Effector memory CD4-positive, alpha-beta T cell (primary cell): ENCODE data around the gene DUOX1.

Source experiments
- DNase-seq, 3 donors: peaks; one replicate each; pipeline ENCODE4 v3.0.0-alpha.2; 2020
- H3K27ac ChIP-seq: 2 replicates; pipeline ENCODE4 v1.7.0; 2013; ENCODE audit warnings: mild to moderate bottlenecking, low read length, moderate library complexity; ENCODE audit not compliant: insufficient read depth, poor library complexity, severe bottlenecking
- H3K27me3 ChIP-seq: replicated peaks from 2 replicates; pipeline ENCODE4 v1.7.0; 2013; ENCODE audit warnings: mild to moderate bottlenecking, low read length; ENCODE audit not compliant: insufficient read depth, control insufficient read depth, poor library complexity, severe bottlenecking
- H3K36me3 ChIP-seq: 2 replicates; pipeline ENCODE4 v1.7.0; 2013; ENCODE audit warnings: mild to moderate bottlenecking, low read length, moderate library complexity; ENCODE audit not compliant: control insufficient read depth, insufficient read depth
- H3K4me1 ChIP-seq: 2 replicates; pipeline ENCODE4 v1.7.0; 2013; ENCODE audit warnings: low read length, mild to moderate bottlenecking; ENCODE audit not compliant: control insufficient read depth, insufficient read depth, poor library complexity, severe bottlenecking
- H3K4me3 ChIP-seq: 2 replicates; pipeline ENCODE4 v1.7.0; 2013; ENCODE audit warnings: low read length, low read depth, mild to moderate bottlenecking; ENCODE audit not compliant: insufficient read depth, poor library complexity, severe bottlenecking
- H3K9me3 ChIP-seq: 2 replicates; pipeline ENCODE4 v1.7.0; 2013; ENCODE audit warnings: mild to moderate bottlenecking, low read length, moderate library complexity; ENCODE audit not compliant: control insufficient read depth

DUOX1 gene

GRCh38 chr15:45186771-45187577 is 57.2 kb downstream of the DUOX1 start:
- Histone ChIP-seq H3K4me3 (peak overlapping the region; percentile 44), H3K27ac (no peak overlapping the region), H3K27me3 (no peaks in the 10 kb centered on the region), H3K4me1 (no peaks in the 10 kb centered on the region), H3K36me3 (no peaks in the 10 kb centered on the region), H3K9me3 (no peaks in the 10 kb centered on the region)
- no peak for DNase-seq

- H3K4me3 ChIP-seq, result peak overlapping the region; percentile 44
- H3K9me3 ChIP-seq, result no peaks in the 10 kb centered on the region
- no peaks in the 10 kb centered on the region for H3K4me1 ChIP-seq
- H3K36me3 ChIP-seq, result no peaks in the 10 kb centered on the region
- no peak overlapping the region for H3K27ac ChIP-seq
- no peaks in the 10 kb centered on the region for H3K27me3 ChIP-seq
- no peak for DNase-seq
Measured at GRCh38 chr15:45187578-45187893, 57.7 kb downstream of the DUOX1 start.

- Histone ChIP-seq H3K4me3 (peak within 1 kb of the TSS; percentile 83), H3K36me3 (no peaks in the 10 kb centered on the region), H3K9me3 (no peaks in the 10 kb centered on the region), H3K27ac (peak within 1 kb of the TSS; percentile 77), H3K27me3 (no peaks in the 10 kb centered on the region), H3K4me1 (no peaks in the 10 kb centered on the region)
- DNase-seq, result peak; percentile 41 to 47 (median 42)
Measured at GRCh38 chr15:45187894-45188830, 58.4 kb downstream of the DUOX1 start, which contains the start of gene SHF. TSS of gene SHF (minus strand) at chr15:45187966. CDS start at chr15:45187951, 15 bp downstream.

GRCh38 chr15:45197512-45197911 is 67.7 kb downstream of the DUOX1 start:
- no peaks in the 10 kb centered on the region for H3K9me3 ChIP-seq
- no peaks in the 10 kb centered on the region for H3K36me3 ChIP-seq
- H3K27me3 ChIP-seq, result no peaks in the 10 kb centered on the region
- peaks cover 5% of the 10 kb centered on the region for H3K4me1 ChIP-seq
- DNase-seq, result no peak
- H3K4me3 ChIP-seq, result no peak overlapping the region
- no peak overlapping the region for H3K27ac ChIP-seq

GRCh38 chr15:45198337-45199135 is 68.7 kb downstream of the DUOX1 start:
- peak; percentile 90 to 94 (median 94) for DNase-seq
- Histone ChIP-seq H3K4me3 (peak overlapping the region; percentile 76), H3K9me3 (no peaks in the 10 kb centered on the region), H3K36me3 (no peaks in the 10 kb centered on the region), H3K4me1 (peaks cover 5% of the 10 kb centered on the region), H3K27me3 (no peaks in the 10 kb centered on the region), H3K27ac (peak overlapping the region; percentile 86)

GRCh38 chr15:45199136-45199810 is 69.5 kb downstream of the DUOX1 start:
- Histone ChIP-seq H3K9me3 (no peaks in the 10 kb centered on the region), H3K4me3 (peak overlapping the region; percentile 76), H3K27me3 (no peaks in the 10 kb centered on the region), H3K4me1 (peaks cover 5% of the 10 kb centered on the region), H3K27ac (peak overlapping the region; percentile 86), H3K36me3 (no peaks in the 10 kb centered on the region)
- peak in 1 of 3 donors; percentile 29 for DNase-seq

GRCh38 chr15:45200001-45200798 is 70.4 kb downstream of the DUOX1 start:
- H3K4me1 ChIP-seq, result peaks cover 5% of the 10 kb centered on the region
- no peaks in the 10 kb centered on the region for H3K27me3 ChIP-seq
- H3K36me3 ChIP-seq, result no peaks in the 10 kb centered on the region
- peak overlapping the region; percentile 76 for H3K4me3 ChIP-seq
- H3K27ac ChIP-seq, result peak overlapping the region; percentile 86
- H3K9me3 ChIP-seq, result no peaks in the 10 kb centered on the region
- peak; percentile 92 to 94 (median 94) for DNase-seq

GRCh38 chr15:45200799-45201556 is 71.2 kb downstream of the DUOX1 start:
- Histone ChIP-seq H3K27me3 (no peaks in the 10 kb centered on the region), H3K36me3 (no peaks in the 10 kb centered on the region), H3K27ac (peak overlapping the region; percentile 86), H3K9me3 (no peaks in the 10 kb centered on the region), H3K4me1 (peaks cover 5% of the 10 kb centered on the region), H3K4me3 (peak overlapping the region; percentile 76)
- peak; percentile 53 to 62 (median 62) for DNase-seq
